Measurements from ENCODE around the gene HCAR2.
A peak's percentile ranks its signal among the peaks of the same experiment; 100 is the strongest.
"Not testable (repeated sequence)": the region's sequence is repeated elsewhere in the genome, so short reads cannot be mapped to it uniquely, and the experiment has no call there.

Gene HCAR2

DNA sequence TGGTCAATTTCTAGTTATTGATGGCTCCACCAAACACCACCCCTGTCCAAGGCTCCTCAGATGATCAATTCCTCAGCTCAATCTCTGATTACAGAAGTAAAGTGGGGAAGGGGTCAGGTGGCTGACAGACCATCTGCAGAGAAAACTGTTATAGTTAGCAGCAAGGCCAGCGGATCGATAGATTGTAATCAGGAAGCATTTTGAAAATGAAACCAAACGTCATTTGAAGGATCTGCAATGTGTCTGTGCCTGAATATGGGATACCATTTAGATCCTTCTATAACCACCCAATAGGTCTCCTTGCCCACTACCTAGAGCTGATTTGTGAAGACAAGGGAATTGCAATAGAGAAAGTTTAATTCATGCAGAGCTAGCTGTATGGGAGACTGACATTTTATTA lies 11.6 kb downstream of the HCAR2 start:
- Histone ChIP-seq H3K9ac (ENCODE audit: low read depth in 1 of 2, low read length in 2 of 2) (no peak overlapping the region), H3K4me3 (ENCODE audit: low read depth in 1 of 2, low read length in 2 of 2) (peak overlapping the region in 1 of 2 donors; percentile 15), H3K4me1 (ENCODE audit: control insufficient read depth in 1 of 2, insufficient read depth in 2 of 2, low read length in 2 of 2) (peaks cover 0 to 4% of the 10 kb centered on the region in 2 donors), H3K27ac (ENCODE audit: low read depth, low read length) (no peak overlapping the region), H3K36me3 (ENCODE audit: control insufficient read depth in 1 of 2, insufficient read depth in 2 of 2, low read length in 2 of 2) (no peaks in the 10 kb centered on the region), H3K9me3 (ENCODE audit: control insufficient read depth in 1 of 2, low read length in 2 of 2) (no peaks in the 10 kb centered on the region), H3K27me3 (ENCODE audit: control insufficient read depth in 1 of 2, insufficient read depth in 2 of 2, low read length in 2 of 2) (no peaks in the 10 kb centered on the region)

DNA sequence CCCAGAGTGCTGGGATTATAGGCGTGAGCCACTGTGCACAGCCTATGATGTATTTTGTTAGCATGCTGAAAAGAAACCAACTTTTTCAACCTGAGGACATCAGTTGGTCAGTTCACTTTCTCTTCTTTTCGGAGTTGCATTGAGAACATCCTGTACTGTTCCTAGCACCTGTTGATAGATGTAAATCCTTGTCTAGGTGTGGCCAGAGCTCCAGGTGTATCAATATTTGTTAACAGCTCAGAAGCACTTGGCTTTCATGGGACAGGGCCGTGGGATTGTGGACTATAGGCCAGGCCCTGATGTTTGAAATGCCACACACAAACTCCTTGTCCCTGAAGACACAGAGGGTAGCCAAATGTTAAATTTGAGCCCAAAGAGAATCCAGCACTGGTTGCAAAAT lies 14.9 kb downstream of the HCAR2 start:
- Histone ChIP-seq H3K9ac (ENCODE audit: low read depth in 1 of 2, low read length in 2 of 2) (no peak overlapping the region), H3K4me1 (ENCODE audit: control insufficient read depth in 1 of 2, insufficient read depth in 2 of 2, low read length in 2 of 2) (peaks cover 0 to 4% of the 10 kb centered on the region in 2 donors), H3K4me3 (ENCODE audit: low read depth in 1 of 2, low read length in 2 of 2) (no peak overlapping the region), H3K9me3 (ENCODE audit: control insufficient read depth in 1 of 2, low read length in 2 of 2) (no peaks in the 10 kb centered on the region), H3K36me3 (ENCODE audit: control insufficient read depth in 1 of 2, insufficient read depth in 2 of 2, low read length in 2 of 2) (no peaks in the 10 kb centered on the region), H3K27ac (ENCODE audit: low read depth, low read length) (no peak overlapping the region), H3K27me3 (ENCODE audit: control insufficient read depth in 1 of 2, insufficient read depth in 2 of 2, low read length in 2 of 2) (no peaks in the 10 kb centered on the region)

DNA sequence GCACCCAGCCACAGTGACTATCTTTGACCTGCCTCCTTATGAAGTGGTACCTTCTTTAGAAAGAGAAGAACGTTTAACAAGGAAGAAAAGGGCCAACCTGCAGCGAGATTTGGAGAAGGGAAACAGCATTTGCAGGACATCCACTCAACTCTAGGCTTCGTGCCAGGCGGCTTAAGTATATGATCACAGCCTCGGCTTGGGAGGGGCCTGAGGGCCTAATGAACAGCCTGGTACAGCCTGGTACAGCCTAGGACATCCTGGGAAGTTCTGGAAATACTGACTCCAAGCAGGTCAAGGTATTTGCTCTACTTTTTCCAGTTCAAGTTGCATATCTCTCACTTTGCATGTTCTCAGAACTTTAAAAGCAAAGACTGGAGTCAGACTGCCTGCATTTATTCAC lies 16.1 kb downstream of the HCAR2 start:
- no peaks in the 10 kb centered on the region for H3K36me3 ChIP-seq (ENCODE audit: control insufficient read depth in 1 of 2, insufficient read depth in 2 of 2, low read length in 2 of 2)
- peaks cover 0 to 4% of the 10 kb centered on the region in 2 donors for H3K4me1 ChIP-seq (ENCODE audit: control insufficient read depth in 1 of 2, insufficient read depth in 2 of 2, low read length in 2 of 2)
- no peaks in the 10 kb centered on the region for H3K9me3 ChIP-seq (ENCODE audit: control insufficient read depth in 1 of 2, low read length in 2 of 2)
- no peak overlapping the region for H3K4me3 ChIP-seq (ENCODE audit: low read depth in 1 of 2, low read length in 2 of 2)
- no peak overlapping the region for H3K27ac ChIP-seq (ENCODE audit: low read depth, low read length)
- H3K9ac ChIP-seq (ENCODE audit: low read depth in 1 of 2, low read length in 2 of 2) = no peak overlapping the region
- no peaks in the 10 kb centered on the region for H3K27me3 ChIP-seq (ENCODE audit: control insufficient read depth in 1 of 2, insufficient read depth in 2 of 2, low read length in 2 of 2)

GRCh38 chr12:122686538-122686937 lies 16.6 kb downstream of the HCAR2 start:
- no peaks in the 10 kb centered on the region for H3K36me3 ChIP-seq (ENCODE audit: control insufficient read depth in 1 of 2, insufficient read depth in 2 of 2, low read length in 2 of 2)
- H3K4me1 ChIP-seq (ENCODE audit: control insufficient read depth in 1 of 2, insufficient read depth in 2 of 2, low read length in 2 of 2) = peaks cover 0 to 2% of the 10 kb centered on the region in 2 donors
- H3K27me3 ChIP-seq (ENCODE audit: control insufficient read depth in 1 of 2, insufficient read depth in 2 of 2, low read length in 2 of 2) = no peaks in the 10 kb centered on the region
- no peaks in the 10 kb centered on the region for H3K9me3 ChIP-seq (ENCODE audit: control insufficient read depth in 1 of 2, low read length in 2 of 2)
- H3K27ac ChIP-seq (ENCODE audit: low read depth, low read length) = no peak overlapping the region
- H3K4me3 ChIP-seq (ENCODE audit: low read depth in 1 of 2, low read length in 2 of 2) = no peak overlapping the region
- no peak overlapping the region for H3K9ac ChIP-seq (ENCODE audit: low read depth in 1 of 2, low read length in 2 of 2)

DNA sequence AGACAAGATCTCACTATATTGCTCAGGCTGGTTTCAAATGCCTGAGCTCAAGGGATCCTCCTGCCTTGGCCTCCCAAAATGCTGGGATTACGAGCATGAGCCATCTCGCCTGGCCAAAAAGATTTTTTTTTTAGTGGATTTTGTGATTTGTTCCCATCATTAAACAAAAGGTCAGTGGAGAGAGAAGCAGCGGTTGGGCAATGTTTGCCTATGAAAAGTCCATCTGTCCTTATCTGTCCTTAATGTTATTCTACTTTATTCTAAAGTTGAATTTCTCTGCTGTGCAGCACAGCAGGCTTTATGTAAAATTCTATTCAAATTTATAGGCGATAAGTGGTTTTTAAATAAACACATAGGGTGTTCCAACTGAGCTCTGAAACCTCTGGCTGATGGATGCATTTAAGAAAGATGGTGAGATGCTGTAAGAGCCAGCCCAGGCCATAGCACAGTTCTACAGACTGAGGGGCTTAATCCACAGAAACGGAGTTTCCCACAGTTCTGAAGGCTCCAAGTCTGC lies 18.8 kb downstream of the HCAR2 start:
- no peaks in the 10 kb centered on the region for H3K9me3 ChIP-seq (ENCODE audit: control insufficient read depth in 1 of 2, low read length in 2 of 2)

GRCh38 chr12:122681814-122682213 lies 21.3 kb downstream of the HCAR2 start:
- H3K27me3 ChIP-seq (ENCODE audit: control insufficient read depth in 1 of 2, insufficient read depth in 2 of 2, low read length in 2 of 2) = no peaks in the 10 kb centered on the region
- H3K9ac ChIP-seq (ENCODE audit: low read depth in 1 of 2, low read length in 2 of 2) = no peak overlapping the region
- H3K27ac ChIP-seq (ENCODE audit: low read depth, low read length) = no peak overlapping the region
- H3K4me1 ChIP-seq (ENCODE audit: control insufficient read depth in 1 of 2, insufficient read depth in 2 of 2, low read length in 2 of 2) = no peaks in the 10 kb centered on the region
- H3K9me3 ChIP-seq (ENCODE audit: control insufficient read depth in 1 of 2, low read length in 2 of 2) = no peaks in the 10 kb centered on the region
- H3K36me3 ChIP-seq (ENCODE audit: control insufficient read depth in 1 of 2, insufficient read depth in 2 of 2, low read length in 2 of 2) = no peaks in the 10 kb centered on the region
- no peak overlapping the region for H3K4me3 ChIP-seq (ENCODE audit: low read depth in 1 of 2, low read length in 2 of 2)

More for the DNA sequence above, 18.8 kb downstream of the HCAR2 start:
- Histone ChIP-seq H3K36me3 (ENCODE audit: control insufficient read depth in 1 of 2, insufficient read depth in 2 of 2, low read length in 2 of 2) (no peaks in the 10 kb centered on the region), H3K4me3 (ENCODE audit: low read depth in 1 of 2, low read length in 2 of 2) (no peak overlapping the region), H3K4me1 (ENCODE audit: control insufficient read depth in 1 of 2, insufficient read depth in 2 of 2, low read length in 2 of 2) (no peaks in the 10 kb centered on the region), H3K27ac (ENCODE audit: low read depth, low read length) (no peak overlapping the region), H3K9ac (ENCODE audit: low read depth in 1 of 2, low read length in 2 of 2) (no peak overlapping the region), H3K27me3 (ENCODE audit: control insufficient read depth in 1 of 2, insufficient read depth in 2 of 2, low read length in 2 of 2) (no peaks in the 10 kb centered on the region)

GRCh38 chr12:122680989-122681388 lies 22.2 kb downstream of the HCAR2 start:
- H3K4me3 ChIP-seq (ENCODE audit: low read depth in 1 of 2, low read length in 2 of 2); H3K9me3 ChIP-seq (ENCODE audit: control insufficient read depth in 1 of 2, low read length in 2 of 2); H3K27ac ChIP-seq (ENCODE audit: low read depth, low read length); H3K27me3 ChIP-seq (ENCODE audit: control insufficient read depth in 1 of 2, insufficient read depth in 2 of 2, low read length in 2 of 2); H3K9ac ChIP-seq (ENCODE audit: low read depth in 1 of 2, low read length in 2 of 2); H3K4me1 ChIP-seq (ENCODE audit: control insufficient read depth in 1 of 2, insufficient read depth in 2 of 2, low read length in 2 of 2); H3K36me3 ChIP-seq (ENCODE audit: control insufficient read depth in 1 of 2, insufficient read depth in 2 of 2, low read length in 2 of 2): not testable (repeated sequence)

DNA sequence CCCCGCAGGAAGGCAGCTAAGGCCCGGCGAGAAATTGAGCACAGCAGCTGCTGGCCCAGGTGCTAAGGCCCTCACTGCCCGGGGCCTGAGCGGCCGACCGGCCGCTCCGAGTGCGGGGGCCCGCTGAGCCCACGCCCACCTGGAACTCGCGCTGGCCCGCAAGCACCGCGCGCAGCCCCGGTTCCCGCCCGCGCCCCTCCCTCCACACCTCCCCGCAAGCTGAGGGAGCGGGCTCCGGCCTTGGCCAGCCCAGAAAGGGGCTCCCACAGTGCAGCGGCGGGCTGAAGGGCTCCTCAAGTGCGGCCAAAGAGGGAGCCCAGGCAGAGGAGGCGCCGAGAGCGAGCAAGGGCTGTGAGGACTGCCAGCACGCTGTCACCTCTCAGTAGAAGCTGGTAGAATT lies 26.4 kb downstream of the HCAR2 start:
- not testable (repeated sequence) for H3K27ac ChIP-seq (ENCODE audit: low read depth, low read length); H3K9me3 ChIP-seq (ENCODE audit: control insufficient read depth in 1 of 2, low read length in 2 of 2); H3K4me3 ChIP-seq (ENCODE audit: low read depth in 1 of 2, low read length in 2 of 2); H3K4me1 ChIP-seq (ENCODE audit: control insufficient read depth in 1 of 2, insufficient read depth in 2 of 2, low read length in 2 of 2); H3K9ac ChIP-seq (ENCODE audit: low read depth in 1 of 2, low read length in 2 of 2); H3K36me3 ChIP-seq (ENCODE audit: control insufficient read depth in 1 of 2, insufficient read depth in 2 of 2, low read length in 2 of 2); H3K27me3 ChIP-seq (ENCODE audit: control insufficient read depth in 1 of 2, insufficient read depth in 2 of 2, low read length in 2 of 2)

DNA sequence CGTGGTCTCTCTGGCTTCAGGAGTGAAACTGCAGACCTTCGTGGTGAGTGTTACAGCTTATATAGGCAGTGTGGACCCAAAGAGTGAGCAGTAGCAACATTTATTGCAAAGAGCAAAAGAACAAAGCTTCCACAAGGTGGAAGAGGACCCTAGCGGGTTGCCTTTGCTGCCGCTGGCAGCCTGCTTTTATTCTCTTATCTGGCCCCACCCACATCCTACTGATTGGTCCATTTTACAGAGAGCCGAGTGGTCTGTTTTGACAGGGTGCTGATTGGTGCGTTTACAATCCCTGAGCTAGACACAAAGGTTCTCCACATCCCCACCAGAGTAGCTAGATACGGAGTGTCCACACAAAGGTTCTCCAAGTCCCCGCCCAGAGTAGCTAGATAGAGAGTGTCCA lies 27.1 kb downstream of the HCAR2 start:
- H3K4me3 ChIP-seq (ENCODE audit: low read depth in 1 of 2, low read length in 2 of 2); H3K36me3 ChIP-seq (ENCODE audit: control insufficient read depth in 1 of 2, insufficient read depth in 2 of 2, low read length in 2 of 2); H3K9ac ChIP-seq (ENCODE audit: low read depth in 1 of 2, low read length in 2 of 2); H3K9me3 ChIP-seq (ENCODE audit: control insufficient read depth in 1 of 2, low read length in 2 of 2); H3K4me1 ChIP-seq (ENCODE audit: control insufficient read depth in 1 of 2, insufficient read depth in 2 of 2, low read length in 2 of 2); H3K27ac ChIP-seq (ENCODE audit: low read depth, low read length); H3K27me3 ChIP-seq (ENCODE audit: control insufficient read depth in 1 of 2, insufficient read depth in 2 of 2, low read length in 2 of 2): not testable (repeated sequence)

DNA sequence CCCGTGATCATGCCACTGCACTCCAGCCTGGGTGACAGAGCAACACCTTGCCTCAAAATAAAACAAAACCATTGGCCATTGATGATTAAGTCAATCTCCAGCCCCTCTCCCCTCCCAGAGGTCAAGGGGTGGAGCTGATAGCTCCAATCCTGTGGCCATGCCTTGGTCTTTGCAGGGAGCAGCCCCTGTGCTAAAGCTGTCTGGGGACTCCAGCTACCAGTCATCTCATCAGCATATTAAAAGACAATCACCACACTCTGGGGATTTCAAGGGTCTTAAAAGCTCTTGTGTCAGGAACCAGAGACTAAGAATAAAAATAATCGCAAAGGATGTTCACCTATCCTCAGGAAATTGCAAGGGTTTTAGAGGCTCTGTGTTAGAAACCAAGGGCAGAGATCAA lies 30.6 kb downstream of the HCAR2 start:
- no peak overlapping the region for H3K9ac ChIP-seq (ENCODE audit: low read depth in 1 of 2, low read length in 2 of 2)
- H3K9me3 ChIP-seq (ENCODE audit: control insufficient read depth in 1 of 2, low read length in 2 of 2) = no peaks in the 10 kb centered on the region
- H3K27ac ChIP-seq (ENCODE audit: low read depth, low read length) = no peak overlapping the region
- no peaks in the 10 kb centered on the region for H3K36me3 ChIP-seq (ENCODE audit: control insufficient read depth in 1 of 2, insufficient read depth in 2 of 2, low read length in 2 of 2)
- no peaks in the 10 kb centered on the region for H3K4me1 ChIP-seq (ENCODE audit: control insufficient read depth in 1 of 2, insufficient read depth in 2 of 2, low read length in 2 of 2)
- no peak overlapping the region for H3K4me3 ChIP-seq (ENCODE audit: low read depth in 1 of 2, low read length in 2 of 2)
- no peaks in the 10 kb centered on the region for H3K27me3 ChIP-seq (ENCODE audit: control insufficient read depth in 1 of 2, insufficient read depth in 2 of 2, low read length in 2 of 2)
